Calu3 (cell line): Measurements from ENCODE around the gene PTGFRN. TPM values are rescaled to one million over a fixed set of nuclear protein-coding genes. Genes with fewer than 3 reads are reported as not detected.
A peak's percentile ranks its signal among the peaks of the same experiment; 100 is the strongest.

Experiments
- BruUV-seq: library from RNA; stranded (reverse); fragments of 400-500 nt; replicated peaks from 2 replicates; lab custom pipeline; 2021; lab: Mats Ljungman, UMichigan
- CTCF ChIA-PET: fragments of 300-600 bp; sonication (Branson Sonifier 250); formaldehyde crosslinking; loops from one replicate; lab custom pipeline; 2022; ENCODE audit warnings: antibody characterized with exemption; lab: Charles Lee
- DNase-seq: peaks from one replicate; pipeline ENCODE4 v3.0.0; 2022
- H3K27ac Mint-ChIP-seq: one replicate; pipeline ENCODE4 v1.8.0; 2022; ENCODE audit warnings: mixed read lengths; ENCODE audit not compliant: unreplicated experiment
- H3K27me3 Mint-ChIP-seq: one replicate; pipeline ENCODE4 v1.8.0; 2022; ENCODE audit warnings: mixed read lengths; ENCODE audit not compliant: unreplicated experiment
- H3K36me3 Mint-ChIP-seq: one replicate; pipeline ENCODE4 v1.8.0; 2022; ENCODE audit warnings: mild to moderate bottlenecking, moderate library complexity, mixed read lengths; ENCODE audit not compliant: insufficient read depth, unreplicated experiment
- H3K4me1 Mint-ChIP-seq: one replicate; pipeline ENCODE4 v1.8.0; 2022; ENCODE audit warnings: mild to moderate bottlenecking, low read depth, mixed read lengths; ENCODE audit not compliant: unreplicated experiment
- H3K4me3 Mint-ChIP-seq: one replicate; pipeline ENCODE4 v1.8.0; 2022; ENCODE audit warnings: mild to moderate bottlenecking, low read depth, moderate library complexity, mixed read lengths; ENCODE audit not compliant: unreplicated experiment
- H3K9me3 Mint-ChIP-seq: one replicate; pipeline ENCODE4 v1.8.0; 2022; ENCODE audit warnings: low read depth, mixed read lengths; ENCODE audit not compliant: unreplicated experiment
- intact Hi-C: fragments of 100-400 bp; cut with micrococcal nuclease; formaldehyde crosslinking; loops from one replicate; pipeline ENCODE4 v1.10.0; 2022; ENCODE audit not compliant: unreplicated experiment
- total RNA-seq: library from RNA; stranded (reverse); gene quantifications from 2 replicates; pipeline ENCODE4 v1.2.3, GENCODE V29; 2022
- TF ChIP-seq, protein P1 (sequence below): fragments of 200-600 bp; IDR thresholded peaks from one replicate; pipeline ENCODE4 v1.8.0; 2022; ENCODE audit warnings: antibody characterized with exemption; ENCODE audit not compliant: unreplicated experiment

PTGFRN gene
- total RNA-seq, 1 experiment from 2014 or later, result 44.6 TPM

DNA sequence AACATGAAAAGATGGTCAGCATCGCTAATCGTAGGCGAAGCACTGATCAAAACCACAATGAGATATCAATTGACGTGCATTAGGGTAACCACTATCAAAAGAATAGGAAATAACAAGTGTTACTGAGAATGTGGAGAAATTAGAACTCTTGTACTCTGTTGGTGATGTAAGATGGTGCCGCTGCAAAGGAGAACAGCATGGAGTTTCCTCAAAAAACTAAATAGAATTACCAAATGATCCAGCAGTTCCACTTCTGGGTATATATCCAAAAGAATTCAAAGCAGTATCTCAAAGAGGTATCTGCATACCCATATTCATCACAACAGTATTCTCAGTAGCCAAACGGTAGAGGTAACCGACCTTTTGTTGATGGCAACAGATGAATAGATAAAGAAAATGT, 83.6 kb downstream of the PTGFRN start:
- TF ChIP-seq, protein P1, sequence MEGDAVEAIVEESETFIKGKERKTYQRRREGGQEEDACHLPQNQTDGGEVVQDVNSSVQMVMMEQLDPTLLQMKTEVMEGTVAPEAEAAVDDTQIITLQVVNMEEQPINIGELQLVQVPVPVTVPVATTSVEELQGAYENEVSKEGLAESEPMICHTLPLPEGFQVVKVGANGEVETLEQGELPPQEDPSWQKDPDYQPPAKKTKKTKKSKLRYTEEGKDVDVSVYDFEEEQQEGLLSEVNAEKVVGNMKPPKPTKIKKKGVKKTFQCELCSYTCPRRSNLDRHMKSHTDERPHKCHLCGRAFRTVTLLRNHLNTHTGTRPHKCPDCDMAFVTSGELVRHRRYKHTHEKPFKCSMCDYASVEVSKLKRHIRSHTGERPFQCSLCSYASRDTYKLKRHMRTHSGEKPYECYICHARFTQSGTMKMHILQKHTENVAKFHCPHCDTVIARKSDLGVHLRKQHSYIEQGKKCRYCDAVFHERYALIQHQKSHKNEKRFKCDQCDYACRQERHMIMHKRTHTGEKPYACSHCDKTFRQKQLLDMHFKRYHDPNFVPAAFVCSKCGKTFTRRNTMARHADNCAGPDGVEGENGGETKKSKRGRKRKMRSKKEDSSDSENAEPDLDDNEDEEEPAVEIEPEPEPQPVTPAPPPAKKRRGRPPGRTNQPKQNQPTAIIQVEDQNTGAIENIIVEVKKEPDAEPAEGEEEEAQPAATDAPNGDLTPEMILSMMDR, result no peak
- Mint-ChIP-seq H3K9me3 (no peaks in the 10 kb centered on the region), H3K4me3 (no peak overlapping the region), H3K27me3 (no peaks in the 10 kb centered on the region), H3K4me1 (peaks cover 12% of the 10 kb centered on the region), H3K36me3 (no peaks in the 10 kb centered on the region), H3K27ac (no peak overlapping the region)
- intact Hi-C loops, result no loop called here
- no TSS peak for BruUV-seq
- CTCF ChIA-PET, result no interaction called here
- no peak for DNase-seq

DNA sequence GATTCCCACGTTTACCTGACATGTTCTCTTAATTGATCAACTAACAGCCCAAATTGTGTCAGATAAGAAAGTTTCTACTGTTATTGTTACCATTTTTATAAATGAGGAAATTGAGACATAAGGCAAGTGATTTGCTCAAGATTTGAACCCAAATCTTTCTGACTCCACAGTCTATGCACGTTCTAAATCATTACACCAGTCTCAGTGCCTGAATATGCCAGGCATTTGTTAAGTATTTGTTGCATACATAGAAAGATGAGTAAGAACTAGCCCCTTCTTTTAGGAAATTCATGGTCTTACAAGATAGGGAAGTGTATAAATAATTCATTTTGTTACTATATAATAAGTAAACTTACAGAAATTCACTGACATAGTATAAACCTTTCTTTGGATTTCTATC, 84.7 kb downstream of the PTGFRN start:
- CTCF ChIA-PET, result no interaction called here
- intact Hi-C loops, result no loop called here
- no TSS peak for BruUV-seq
- H3K4me3 Mint-ChIP-seq, result no peak overlapping the region
- no peak overlapping the region for H3K27ac Mint-ChIP-seq
- no peaks in the 10 kb centered on the region for H3K27me3 Mint-ChIP-seq
- H3K36me3 Mint-ChIP-seq, result peaks cover 9% of the 10 kb centered on the region
- no peak for DNase-seq
- TF ChIP-seq, protein P1, result no peak
- H3K4me1 Mint-ChIP-seq, result peaks cover 20% of the 10 kb centered on the region
- H3K9me3 Mint-ChIP-seq, result no peaks in the 10 kb centered on the region

DNA sequence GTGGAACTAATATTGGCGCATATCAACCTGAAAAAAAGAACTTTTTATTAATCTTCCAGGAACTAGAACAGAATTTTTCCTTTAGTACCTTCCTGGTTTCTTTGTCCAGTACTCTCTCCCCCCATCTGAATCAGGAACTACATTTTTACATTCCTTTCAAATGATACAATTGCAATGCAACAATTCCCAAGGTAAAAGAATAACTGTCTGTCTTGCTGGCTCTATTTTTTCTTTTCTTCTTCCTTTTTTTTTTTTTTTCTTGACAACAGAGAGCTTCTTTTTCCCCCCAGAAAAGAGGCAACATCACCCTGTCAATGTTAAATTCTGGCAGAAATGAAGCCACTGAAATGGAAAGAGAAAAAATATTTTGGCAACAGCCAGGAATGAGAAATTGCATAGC, 87.3 kb downstream of the PTGFRN start:
- Mint-ChIP-seq H3K36me3 (peaks cover 12% of the 10 kb centered on the region), H3K4me3 (no peak overlapping the region), H3K4me1 (peaks cover 30% of the 10 kb centered on the region), H3K27ac (peak overlapping the region; percentile 50), H3K9me3 (no peaks in the 10 kb centered on the region), H3K27me3 (no peaks in the 10 kb centered on the region)
- CTCF ChIA-PET, result no interaction called here
- DNase-seq, result no peak
- TF ChIP-seq, protein P1, result no peak
- no TSS peak for BruUV-seq
- intact Hi-C loops, result loop anchor here (5.0 kb wide), 1 partner anchor 55 kb away; no protein-coding TSS in a partner anchor

DNA sequence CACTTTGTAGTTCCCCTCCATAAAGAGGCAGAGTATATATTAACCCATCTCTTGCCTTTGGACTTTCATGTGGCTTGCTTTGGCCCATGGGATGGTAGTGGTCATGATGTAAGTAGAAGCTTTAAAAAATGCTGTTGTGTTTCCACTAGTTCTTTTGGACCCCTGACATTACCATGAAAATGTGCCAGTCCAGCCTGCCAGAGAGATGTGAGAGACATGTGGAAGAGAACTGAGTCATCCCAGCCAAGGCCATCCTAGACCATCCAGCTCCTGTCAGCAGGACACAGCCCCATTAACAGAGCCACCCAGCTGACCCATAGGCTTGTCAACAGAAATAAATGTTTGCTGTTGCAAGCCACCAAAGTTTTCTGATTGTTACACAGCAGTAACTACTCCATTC, 87.9 kb downstream of the PTGFRN start:
- TF ChIP-seq, protein P1, result no peak
- no peak overlapping the region for H3K27ac Mint-ChIP-seq
- DNase-seq, result no peak
- no peaks in the 10 kb centered on the region for H3K27me3 Mint-ChIP-seq
- peaks cover 30% of the 10 kb centered on the region for H3K4me1 Mint-ChIP-seq
- BruUV-seq, result no TSS peak
- no peak overlapping the region for H3K4me3 Mint-ChIP-seq
- CTCF ChIA-PET, result no interaction called here
- peaks cover 12% of the 10 kb centered on the region for H3K36me3 Mint-ChIP-seq
- H3K9me3 Mint-ChIP-seq, result no peaks in the 10 kb centered on the region
- intact Hi-C loops, result loop anchor here (5.0 kb wide), 1 partner anchor 55 kb away; no protein-coding TSS in a partner anchor
